K562 (cell line): Measurements from ENCODE around the gene PELI3. TPM values are rescaled to one million over a fixed set of nuclear protein-coding genes. Genes with fewer than 3 reads are reported as not detected.
A peak's percentile ranks its signal among the peaks of the same experiment; 100 is the strongest.

Source experiments
- BCOR ChIP-seq: fragments of 450-650 bp; IDR thresholded peaks from 2 replicates; pipeline ENCODE4 v1.6.1; 2016
- CBX1 ChIP-seq: sonication (generic); IDR thresholded peaks from 2 replicates; pipeline ENCODE4 v1.6.1; 2016; ENCODE audit warnings: antibody characterized with exemption, low read depth, mild to moderate bottlenecking
- CBX5 ChIP-seq: IDR thresholded peaks from 2 replicates; pipeline ENCODE4 v1.6.1; 2014; ENCODE audit warnings: low read depth, borderline replicate concordance
- CEBPB ChIP-seq: fragments of 450-650 bp; IDR thresholded peaks from 2 replicates; pipeline ENCODE4 v1.6.1; 2016; ENCODE audit warnings: missing genetic modification characterization, missing compliant biosample characterization
- CREB5 ChIP-seq: fragments of 250-450 bp; sonication (Bioruptor Pico); IDR thresholded peaks from 2 replicates; pipeline ENCODE4 v1.5.0; 2020; ENCODE audit warnings: mild to moderate bottlenecking
- EGR1 ChIP-seq: fragments of 450-650 bp; conservative IDR thresholded peaks from 2 replicates; pipeline ENCODE4 v1.6.1; 2017; ENCODE audit warnings: mild to moderate bottlenecking
- HDAC2 ChIP-seq: fragments of 450-650 bp; IDR thresholded peaks from 2 replicates; pipeline ENCODE4 v1.6.1; 2016; ENCODE audit warnings: mild to moderate bottlenecking
- HSF4 ChIP-seq: fragments of 250-450 bp; sonication (Bioruptor Pico); IDR thresholded peaks from 2 replicates; pipeline ENCODE4 v2.1.2; 2022; ENCODE audit warnings: mild to moderate bottlenecking, moderate library complexity, borderline replicate concordance
- NR1H2 ChIP-seq: sonication (generic); formaldehyde crosslinking; IDR thresholded peaks from 2 replicates; pipeline ENCODE4 v1.4.0; 2020; ENCODE audit warnings: mild to moderate bottlenecking, missing genetic modification reagents
- NR3C1 ChIP-seq: sonication (generic); formaldehyde crosslinking; IDR thresholded peaks from 2 replicates; pipeline ENCODE4 v1.8.1; 2022; ENCODE audit warnings: missing genetic modification reagents
- SIN3B ChIP-seq: fragments of 450-650 bp; IDR thresholded peaks from 2 replicates; pipeline ENCODE4 v1.6.1; 2017; ENCODE audit warnings: low read depth, mild to moderate bottlenecking, moderate library complexity
- WHSC1 ChIP-seq: IDR thresholded peaks from one replicate; pipeline ENCODE4 v1.6.1; 2012; ENCODE audit warnings: low read length, control low read depth, inconsistent platforms
- XRCC3 ChIP-seq: fragments of 450-650 bp; IDR thresholded peaks from 2 replicates; pipeline ENCODE4 v1.6.1; 2017; ENCODE audit warnings: mild to moderate bottlenecking, moderate library complexity
- ZNF395 ChIP-seq: fragments of 200-800 bp; sonication (Bioruptor generic); IDR thresholded peaks from 2 replicates; pipeline ENCODE4 v1.6.1; 2017; ENCODE audit warnings: missing genetic modification characterization, missing compliant biosample characterization
- ZNF449 ChIP-seq: fragments of 250-450 bp; sonication (Bioruptor Pico); IDR thresholded peaks from 2 replicates; pipeline ENCODE4 v1.8.0; 2022; ENCODE audit warnings: moderate library complexity, mild to moderate bottlenecking, inconsistent platforms
- polyA plus RNA-seq, 8 experiments: library from polyadenylated mRNA; depleted of rRNA in 4 of 8; stranded (reverse) in 5 of 8; unstranded in 3 of 8; fragments of >200 nt; fragmentation: Nextera tagmentation in 2 of 8; fragmentation: Illumina TruSeq in 1 of 8; extraction: Ambion mirVana in 2 of 8; extraction: Trizol in 1 of 8; gene quantifications; 2 replicates each; pipeline versions ENCODE4 v1.2.1 to v1.2.3, GENCODE V29; 2011 to 2014; ENCODE audit warnings: inconsistent platforms in 1 of 8, missing spikeins in 1 of 8
- total RNA-seq, 7 experiments: library from RNA; depleted of rRNA in 6 of 7; stranded (reverse); fragments of >200 nt in 6 of 7; fragmentation: Illumina TruSeq in 2 of 7; extraction: Trizol in 2 of 7; gene quantifications; 2 replicates each; pipeline versions ENCODE4 v1.2.1 to v1.2.3, GENCODE V29; 2011 to 2021; ENCODE audit warnings: low replicate concordance in 1 of 7
- TF ChIP-seq, protein P1 (sequence below), 2 experiments: fragments of 450-650 bp; IDR thresholded peaks; 2 replicates each; pipeline ENCODE4 v1.6.1; 2018; ENCODE audit warnings: mild to moderate bottlenecking in 2 of 2, low read depth in 1 of 2; ENCODE audit not compliant: partially characterized antibody in 2 of 2
- TF ChIP-seq, protein P2 (sequence below): sonication (generic); formaldehyde crosslinking; IDR thresholded peaks from 2 replicates; pipeline ENCODE4 v1.8.0; 2023; ENCODE audit warnings: mild to moderate bottlenecking, missing genetic modification reagents
- TF ChIP-seq, protein P3 (sequence below): fragments of 450-650 bp; formaldehyde crosslinking; IDR thresholded peaks from 2 replicates; pipeline ENCODE4 v1.4.0; 2020; ENCODE audit warnings: mild to moderate bottlenecking, moderate library complexity

PELI3 gene
- total and polyA plus RNA-seq, 9 of the 15 experiments (the other 6 are each of a cell fraction or from before 2014, with no cell fraction given), result 0.17 to 4.2 (median 1.9) TPM

DNA sequence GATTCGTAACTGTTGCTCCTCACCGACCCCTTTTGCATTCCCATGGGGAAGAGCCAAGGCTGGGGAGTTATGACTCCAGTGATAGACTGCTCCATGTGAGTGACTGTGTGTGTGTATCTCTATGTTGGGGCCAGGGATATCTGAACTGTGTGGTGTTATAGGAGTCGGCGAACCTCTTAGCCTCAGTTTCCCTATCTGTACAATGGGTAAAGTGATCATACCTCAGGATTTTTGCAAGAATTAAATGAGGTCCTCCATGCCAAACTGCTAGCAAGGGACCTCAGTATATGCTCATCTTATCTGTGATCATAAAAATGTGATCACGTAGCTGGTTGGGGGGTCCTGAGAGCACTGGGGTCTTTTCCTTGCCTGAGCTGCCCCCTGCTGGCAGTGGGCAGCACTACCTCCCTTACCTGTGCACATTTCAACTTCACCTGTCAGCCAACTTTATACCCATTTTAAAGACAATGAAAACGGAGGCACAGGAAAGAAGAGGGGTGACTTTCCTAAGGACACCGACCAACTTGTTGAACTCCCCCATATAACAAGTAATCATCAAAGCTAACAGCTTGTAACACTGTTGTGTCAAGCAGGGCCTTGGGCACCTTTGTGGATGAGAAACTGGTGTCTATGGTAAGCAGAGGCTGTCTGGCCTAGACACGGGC, 12.2 kb downstream of the PELI3 start (continued):
- TF ChIP-seq, protein P1, sequence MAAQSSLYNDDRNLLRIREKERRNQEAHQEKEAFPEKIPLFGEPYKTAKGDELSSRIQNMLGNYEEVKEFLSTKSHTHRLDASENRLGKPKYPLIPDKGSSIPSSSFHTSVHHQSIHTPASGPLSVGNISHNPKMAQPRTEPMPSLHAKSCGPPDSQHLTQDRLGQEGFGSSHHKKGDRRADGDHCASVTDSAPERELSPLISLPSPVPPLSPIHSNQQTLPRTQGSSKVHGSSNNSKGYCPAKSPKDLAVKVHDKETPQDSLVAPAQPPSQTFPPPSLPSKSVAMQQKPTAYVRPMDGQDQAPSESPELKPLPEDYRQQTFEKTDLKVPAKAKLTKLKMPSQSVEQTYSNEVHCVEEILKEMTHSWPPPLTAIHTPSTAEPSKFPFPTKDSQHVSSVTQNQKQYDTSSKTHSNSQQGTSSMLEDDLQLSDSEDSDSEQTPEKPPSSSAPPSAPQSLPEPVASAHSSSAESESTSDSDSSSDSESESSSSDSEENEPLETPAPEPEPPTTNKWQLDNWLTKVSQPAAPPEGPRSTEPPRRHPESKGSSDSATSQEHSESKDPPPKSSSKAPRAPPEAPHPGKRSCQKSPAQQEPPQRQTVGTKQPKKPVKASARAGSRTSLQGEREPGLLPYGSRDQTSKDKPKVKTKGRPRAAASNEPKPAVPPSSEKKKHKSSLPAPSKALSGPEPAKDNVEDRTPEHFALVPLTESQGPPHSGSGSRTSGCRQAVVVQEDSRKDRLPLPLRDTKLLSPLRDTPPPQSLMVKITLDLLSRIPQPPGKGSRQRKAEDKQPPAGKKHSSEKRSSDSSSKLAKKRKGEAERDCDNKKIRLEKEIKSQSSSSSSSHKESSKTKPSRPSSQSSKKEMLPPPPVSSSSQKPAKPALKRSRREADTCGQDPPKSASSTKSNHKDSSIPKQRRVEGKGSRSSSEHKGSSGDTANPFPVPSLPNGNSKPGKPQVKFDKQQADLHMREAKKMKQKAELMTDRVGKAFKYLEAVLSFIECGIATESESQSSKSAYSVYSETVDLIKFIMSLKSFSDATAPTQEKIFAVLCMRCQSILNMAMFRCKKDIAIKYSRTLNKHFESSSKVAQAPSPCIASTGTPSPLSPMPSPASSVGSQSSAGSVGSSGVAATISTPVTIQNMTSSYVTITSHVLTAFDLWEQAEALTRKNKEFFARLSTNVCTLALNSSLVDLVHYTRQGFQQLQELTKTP (IDR thresholded peaks at IDR 0.05; ENCODE audit: low read depth in 1 of 2, partially characterized antibody in 2 of 2), result no peak
- TF ChIP-seq ZNF449 (no peak), SIN3B (no peak), CBX1 (0 out of 2 replicates have a peak, but pooled peaks have one; percentile 57), CBX5 (no peak), NR3C1 (CRISPR knock-in tag) (no peak), CEBPB (tag) (no peak), EGR1 (no peak), CREB5 (CRISPR knock-in tag) (no peak), WHSC1 (no peak), NR1H2 (no peak), HDAC2 (peak; percentile 89; the same call in 1 of the 2 replicates), HSF4 (CRISPR knock-in tag) (no peak), XRCC3 (no peak), BCOR (peak; percentile 97), ZNF395 (0 out of 2 replicates have a peak, but pooled peaks have one; percentile 28)
- TF ChIP-seq, protein P2, sequence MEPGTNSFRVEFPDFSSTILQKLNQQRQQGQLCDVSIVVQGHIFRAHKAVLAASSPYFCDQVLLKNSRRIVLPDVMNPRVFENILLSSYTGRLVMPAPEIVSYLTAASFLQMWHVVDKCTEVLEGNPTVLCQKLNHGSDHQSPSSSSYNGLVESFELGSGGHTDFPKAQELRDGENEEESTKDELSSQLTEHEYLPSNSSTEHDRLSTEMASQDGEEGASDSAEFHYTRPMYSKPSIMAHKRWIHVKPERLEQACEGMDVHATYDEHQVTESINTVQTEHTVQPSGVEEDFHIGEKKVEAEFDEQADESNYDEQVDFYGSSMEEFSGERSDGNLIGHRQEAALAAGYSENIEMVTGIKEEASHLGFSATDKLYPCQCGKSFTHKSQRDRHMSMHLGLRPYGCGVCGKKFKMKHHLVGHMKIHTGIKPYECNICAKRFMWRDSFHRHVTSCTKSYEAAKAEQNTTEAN, result no peak
- TF ChIP-seq, protein P3, sequence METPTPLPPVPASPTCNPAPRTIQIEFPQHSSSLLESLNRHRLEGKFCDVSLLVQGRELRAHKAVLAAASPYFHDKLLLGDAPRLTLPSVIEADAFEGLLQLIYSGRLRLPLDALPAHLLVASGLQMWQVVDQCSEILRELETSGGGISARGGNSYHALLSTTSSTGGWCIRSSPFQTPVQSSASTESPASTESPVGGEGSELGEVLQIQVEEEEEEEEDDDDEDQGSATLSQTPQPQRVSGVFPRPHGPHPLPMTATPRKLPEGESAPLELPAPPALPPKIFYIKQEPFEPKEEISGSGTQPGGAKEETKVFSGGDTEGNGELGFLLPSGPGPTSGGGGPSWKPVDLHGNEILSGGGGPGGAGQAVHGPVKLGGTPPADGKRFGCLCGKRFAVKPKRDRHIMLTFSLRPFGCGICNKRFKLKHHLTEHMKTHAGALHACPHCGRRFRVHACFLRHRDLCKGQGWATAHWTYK (CRISPR knock-in tag), result no peak
